ENCODE results near the gene MPO.
A peak's percentile ranks its signal among the peaks of the same experiment; 100 is the strongest.

The MPO gene

GRCh38 chr17:58320570-58321323 lies 40.0 kb upstream of the MPO start:
- H3K4me3 ChIP-seq, result no peak overlapping the region
- no peak overlapping the region for H3K27ac ChIP-seq

GRCh38 chr17:58320163-58320558 lies 39.4 kb upstream of the MPO start:
- no peak overlapping the region for H3K27ac ChIP-seq
- no peak overlapping the region for H3K4me3 ChIP-seq

GRCh38 chr17:58319173-58320162 lies 38.7 kb upstream of the MPO start:
- H3K27ac ChIP-seq, result no peak overlapping the region
- H3K4me3 ChIP-seq, result no peak overlapping the region

GRCh38 chr17:58318627-58319172 lies 38.0 kb upstream of the MPO start:
- H3K4me3 ChIP-seq, result no peak overlapping the region
- peak overlapping the region in 1 of 21 experiments; percentile 81 for H3K27ac ChIP-seq

GRCh38 chr17:58318065-58318481 lies 37.3 kb upstream of the MPO start:
- Histone ChIP-seq H3K4me3 (no peak overlapping the region), H3K27ac (peak overlapping the region in 13 of 21 experiments; percentile 6 to 81 (median 34))

GRCh38 chr17:58317421-58318064 lies 36.8 kb upstream of the MPO start:
- H3K27ac ChIP-seq, result peak overlapping the region in 13 of 21 experiments; percentile 6 to 81 (median 34)

GRCh38 chr17:58316260-58316960 lies 35.7 kb upstream of the MPO start:
- Histone ChIP-seq H3K27ac (no peak overlapping the region), H3K4me3 (no peak overlapping the region)

More at GRCh38 chr17:58317421-58318064, 36.8 kb upstream of the MPO start:
- H3K4me3 ChIP-seq, result no peak overlapping the region

GRCh38 chr17:58315750-58316149 lies 35.0 kb upstream of the MPO start:
- Histone ChIP-seq H3K4me3 (no peak overlapping the region), H3K27ac (no peak overlapping the region)

- Histone ChIP-seq H3K27ac (no peak overlapping the region), H3K4me3 (no peak overlapping the region)
These were observed 34.6 kb upstream of the MPO start for GRCh38 chr17:58315281-58315711.

- Histone ChIP-seq H3K4me3 (no peak overlapping the region), H3K27ac (no peak overlapping the region)
These were observed 33.9 kb upstream of the MPO start for GRCh38 chr17:58314706-58315015.

- H3K4me3 ChIP-seq, result no peak overlapping the region
- H3K27ac ChIP-seq, result no peak overlapping the region
These were observed 33.3 kb upstream of the MPO start for GRCh38 chr17:58313815-58314705.

- Histone ChIP-seq H3K4me3 (no peak overlapping the region), H3K27ac (no peak overlapping the region)
These were observed 32.1 kb upstream of the MPO start for GRCh38 chr17:58312829-58313228.

- Histone ChIP-seq H3K27ac (no peak overlapping the region), H3K4me3 (no peak overlapping the region)
These were observed 31.4 kb upstream of the MPO start for GRCh38 chr17:58312021-58312630.

GRCh38 chr17:58311429-58311894 lies 30.7 kb upstream of the MPO start:
- Histone ChIP-seq H3K4me3 (no peak overlapping the region), H3K27ac (no peak overlapping the region)

- Histone ChIP-seq H3K27ac (no peak overlapping the region), H3K4me3 (no peak overlapping the region)
These were observed 30.0 kb upstream of the MPO start for GRCh38 chr17:58310511-58311428.

GRCh38 chr17:58309918-58310259 lies 29.2 kb upstream of the MPO start:
- Histone ChIP-seq H3K4me3 (no peak overlapping the region), H3K27ac (no peak overlapping the region)

All from skin epidermis (tissue), 12 donors.